Measurements from ENCODE around the gene CBLN4.

Gene CBLN4

DNA sequence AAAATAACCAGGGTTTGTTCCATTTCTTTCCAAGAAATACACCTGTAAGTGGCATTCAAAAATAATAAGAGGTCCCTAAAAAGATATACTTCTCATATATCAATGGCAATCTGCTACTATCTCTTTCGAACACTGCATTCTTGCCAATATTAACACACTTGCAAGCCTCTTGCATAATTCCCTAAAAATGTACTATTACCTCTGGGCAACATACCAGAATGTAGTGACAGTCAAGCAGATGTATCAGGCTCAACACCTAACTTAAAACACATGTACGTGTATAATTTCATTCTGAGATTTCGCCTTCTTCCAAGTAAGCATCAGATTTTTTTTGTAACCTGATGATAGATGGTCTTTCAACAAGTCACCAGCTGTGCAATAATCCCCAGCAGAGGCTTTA, 3.4 kb downstream of the CBLN4 start:
- Histone ChIP-seq H3K4me1 (ENCODE audit: control insufficient read depth in 1 of 2, insufficient read depth in 1 of 2, low read depth in 1 of 2, low read length in 1 of 2) (no peaks in the 10 kb centered on the region), H3K27me3 (peaks cover 62% of the 10 kb centered on the region), H3K9me3 (no peaks in the 10 kb centered on the region), H3K36me3 (no peaks in the 10 kb centered on the region), H3K4me3 (ENCODE audit: low read depth in 1 of 2, low read length in 1 of 2) (no peak overlapping the region), H3K27ac (no peak overlapping the region)
- no peak for TF ChIP-seq CTCF (IDR thresholded peaks at IDR 0.05)

- no peaks in the 10 kb centered on the region for H3K36me3 ChIP-seq
- H3K9me3 ChIP-seq: no peaks in the 10 kb centered on the region
- no peak overlapping the region for H3K4me3 ChIP-seq (ENCODE audit: low read depth in 1 of 2, low read length in 1 of 2)
- peaks cover 56% of the 10 kb centered on the region for H3K27me3 ChIP-seq
- TF ChIP-seq CTCF (IDR thresholded peaks at IDR 0.05): no peak
- H3K4me1 ChIP-seq (ENCODE audit: control insufficient read depth in 1 of 2, insufficient read depth in 1 of 2, low read depth in 1 of 2, low read length in 1 of 2): no peaks in the 10 kb centered on the region
- no peak overlapping the region for H3K27ac ChIP-seq
Measured at GRCh38 chr20:56001106-56001785, 4.1 kb downstream of the CBLN4 start.

GRCh38 chr20:55978550-55978949, 26.8 kb downstream of the CBLN4 start:
- Histone ChIP-seq H3K9me3 (no peaks in the 10 kb centered on the region), H3K36me3 (no peaks in the 10 kb centered on the region), H3K4me3 (ENCODE audit: low read depth in 1 of 2, low read length in 1 of 2) (no peak overlapping the region), H3K27ac (no peak overlapping the region), H3K4me1 (ENCODE audit: control insufficient read depth in 1 of 2, insufficient read depth in 1 of 2, low read depth in 1 of 2, low read length in 1 of 2) (no peaks in the 10 kb centered on the region), H3K27me3 (no peaks in the 10 kb centered on the region)
- no peak for TF ChIP-seq CTCF (IDR thresholded peaks at IDR 0.05)

- no peak overlapping the region for H3K27ac ChIP-seq
- no peak overlapping the region for H3K4me3 ChIP-seq (ENCODE audit: low read depth in 1 of 2, low read length in 1 of 2)
- no peaks in the 10 kb centered on the region for H3K27me3 ChIP-seq
- no peaks in the 10 kb centered on the region for H3K36me3 ChIP-seq
- TF ChIP-seq CTCF (IDR thresholded peaks at IDR 0.05): no peak
- no peaks in the 10 kb centered on the region for H3K4me1 ChIP-seq (ENCODE audit: control insufficient read depth in 1 of 2, insufficient read depth in 1 of 2, low read depth in 1 of 2, low read length in 1 of 2)
- no peaks in the 10 kb centered on the region for H3K9me3 ChIP-seq
Measured at GRCh38 chr20:55977690-55978459, 27.4 kb downstream of the CBLN4 start.

GRCh38 chr20:55974491-55975202, 30.7 kb downstream of the CBLN4 start:
- no peak overlapping the region for H3K27ac ChIP-seq
- H3K27me3 ChIP-seq: no peaks in the 10 kb centered on the region
- no peak overlapping the region for H3K4me3 ChIP-seq (ENCODE audit: low read depth in 1 of 2, low read length in 1 of 2)
- H3K9me3 ChIP-seq: no peaks in the 10 kb centered on the region
- TF ChIP-seq CTCF (IDR thresholded peaks at IDR 0.05): no peak
- no peaks in the 10 kb centered on the region for H3K4me1 ChIP-seq (ENCODE audit: control insufficient read depth in 1 of 2, insufficient read depth in 1 of 2, low read depth in 1 of 2, low read length in 1 of 2)
- H3K36me3 ChIP-seq: no peaks in the 10 kb centered on the region

Measured in neutrophil (primary cell).